ENCODE measurements around the gene TNIK. TPM values are rescaled to one million over a fixed set of nuclear protein-coding genes. Genes with fewer than 3 reads are reported as not detected.

Gene TNIK
- total RNA-seq, 4 donors from 2014 or later, result 1.5 to 20.3 (median 7.7) TPM

DNA sequence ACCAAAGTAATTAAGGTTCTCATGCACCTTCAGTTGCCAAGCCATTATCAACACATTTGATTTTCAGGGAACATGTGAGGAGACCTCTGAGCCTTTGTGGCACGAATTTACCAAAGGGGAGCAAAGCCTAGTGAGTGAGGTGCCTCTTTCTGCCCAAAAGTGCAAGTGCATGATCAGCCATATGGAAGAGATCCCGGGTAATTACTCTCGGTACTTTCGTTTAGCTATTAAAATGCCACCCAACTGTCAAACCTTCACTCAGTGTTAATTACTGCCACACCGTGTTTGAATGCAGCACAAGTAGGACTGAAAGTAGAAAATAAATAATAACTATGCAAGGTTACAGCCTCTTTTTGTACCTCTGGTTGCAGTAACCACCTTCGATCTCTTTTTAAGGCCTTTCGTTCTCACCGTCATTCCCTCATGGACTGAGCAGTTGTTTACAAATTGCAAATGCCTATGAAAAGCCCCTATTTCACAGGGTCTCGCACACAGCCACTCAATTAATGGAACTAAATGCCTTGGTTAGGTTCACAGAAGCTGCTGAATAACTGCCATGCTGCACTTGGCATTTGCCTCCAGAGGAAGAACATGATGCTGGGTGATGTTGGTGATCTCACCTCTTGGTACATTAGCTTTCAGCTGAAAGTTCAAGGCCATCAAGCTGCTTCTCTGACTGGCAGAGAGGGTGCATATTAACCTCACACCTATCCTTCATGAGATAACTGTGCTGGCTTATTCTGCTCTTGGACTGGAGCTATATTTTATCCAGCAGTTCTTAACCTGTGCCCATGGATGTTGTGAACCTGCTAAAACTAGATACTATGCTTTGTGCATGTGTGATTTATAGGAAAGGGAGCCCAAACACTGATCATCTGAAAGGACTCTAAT lies 69.9 kb downstream of the TNIK start:
- H3K36me3 ChIP-seq, result no peaks in the 10 kb centered on the region
- H3K9me3 ChIP-seq, result no peaks in the 10 kb centered on the region
- no peak overlapping the region for H3K4me3 ChIP-seq
- no peaks in the 10 kb centered on the region for H3K4me1 ChIP-seq
- no peak overlapping the region for H3K27ac ChIP-seq
- TF ChIP-seq, protein P1, sequence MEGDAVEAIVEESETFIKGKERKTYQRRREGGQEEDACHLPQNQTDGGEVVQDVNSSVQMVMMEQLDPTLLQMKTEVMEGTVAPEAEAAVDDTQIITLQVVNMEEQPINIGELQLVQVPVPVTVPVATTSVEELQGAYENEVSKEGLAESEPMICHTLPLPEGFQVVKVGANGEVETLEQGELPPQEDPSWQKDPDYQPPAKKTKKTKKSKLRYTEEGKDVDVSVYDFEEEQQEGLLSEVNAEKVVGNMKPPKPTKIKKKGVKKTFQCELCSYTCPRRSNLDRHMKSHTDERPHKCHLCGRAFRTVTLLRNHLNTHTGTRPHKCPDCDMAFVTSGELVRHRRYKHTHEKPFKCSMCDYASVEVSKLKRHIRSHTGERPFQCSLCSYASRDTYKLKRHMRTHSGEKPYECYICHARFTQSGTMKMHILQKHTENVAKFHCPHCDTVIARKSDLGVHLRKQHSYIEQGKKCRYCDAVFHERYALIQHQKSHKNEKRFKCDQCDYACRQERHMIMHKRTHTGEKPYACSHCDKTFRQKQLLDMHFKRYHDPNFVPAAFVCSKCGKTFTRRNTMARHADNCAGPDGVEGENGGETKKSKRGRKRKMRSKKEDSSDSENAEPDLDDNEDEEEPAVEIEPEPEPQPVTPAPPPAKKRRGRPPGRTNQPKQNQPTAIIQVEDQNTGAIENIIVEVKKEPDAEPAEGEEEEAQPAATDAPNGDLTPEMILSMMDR (IDR thresholded peaks at IDR 0.05), result no peak
- TF ChIP-seq POLR2A (IDR thresholded peaks at IDR 0.05), result no peak
- intact Hi-C loops (cut with DNase I; ENCODE audit: low total_unique reads), result no loop called here
- no peak for DNase-seq
- no peaks in the 10 kb centered on the region for H3K27me3 ChIP-seq

DNA sequence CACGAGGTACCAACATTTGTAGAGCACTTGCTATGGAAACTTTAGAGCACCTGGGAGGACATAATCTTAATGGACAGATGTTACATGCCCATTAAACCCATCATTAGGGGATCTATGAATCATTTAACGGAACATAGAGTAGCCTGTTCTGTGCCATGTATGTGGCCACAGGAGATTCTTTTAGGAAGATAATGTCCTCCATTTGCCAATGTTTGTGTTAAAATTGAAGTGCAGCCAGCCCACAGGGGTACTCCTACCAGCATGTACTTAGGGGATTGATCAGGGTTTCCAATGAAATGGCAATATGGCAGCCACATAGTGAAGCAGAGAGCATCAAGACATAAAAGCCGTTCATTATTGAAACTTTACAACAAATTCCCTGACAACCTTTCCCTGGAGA lies 70.7 kb downstream of the TNIK start:
- no peak for TF ChIP-seq POLR2A (IDR thresholded peaks at IDR 0.05)
- TF ChIP-seq, protein P1 (IDR thresholded peaks at IDR 0.05), result no peak
- H3K27me3 ChIP-seq, result no peaks in the 10 kb centered on the region
- no peaks in the 10 kb centered on the region for H3K36me3 ChIP-seq
- H3K4me3 ChIP-seq, result no peak overlapping the region
- H3K4me1 ChIP-seq, result no peaks in the 10 kb centered on the region
- H3K9me3 ChIP-seq, result no peaks in the 10 kb centered on the region
- intact Hi-C loops (cut with DNase I; ENCODE audit: low total_unique reads), result no loop called here
- no peak overlapping the region for H3K27ac ChIP-seq
- DNase-seq, result no peak

DNA sequence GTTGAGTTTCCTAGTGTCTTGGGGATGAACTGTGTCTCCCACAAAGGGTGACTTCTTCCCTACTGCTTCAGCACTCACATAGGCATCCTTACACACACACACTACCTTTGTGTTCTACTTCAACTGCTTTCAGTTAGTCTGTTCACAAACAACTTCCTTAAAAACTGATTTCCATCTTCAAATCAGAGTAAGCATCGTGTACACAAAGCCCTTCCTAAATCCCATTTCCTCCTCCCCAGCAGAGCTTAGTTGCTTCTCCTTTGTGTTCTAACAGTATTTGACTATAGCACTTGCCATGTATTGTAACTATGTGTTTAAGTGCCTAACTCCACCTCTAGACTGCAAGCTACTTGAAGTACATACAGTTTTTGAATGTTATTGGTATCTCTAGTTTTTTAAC lies 71.7 kb downstream of the TNIK start:
- no peaks in the 10 kb centered on the region for H3K36me3 ChIP-seq
- intact Hi-C loops (cut with DNase I; ENCODE audit: low total_unique reads), result no loop called here
- DNase-seq, result no peak
- no peak overlapping the region for H3K4me3 ChIP-seq
- no peaks in the 10 kb centered on the region for H3K27me3 ChIP-seq
- H3K9me3 ChIP-seq, result no peaks in the 10 kb centered on the region
- H3K27ac ChIP-seq, result no peak overlapping the region
- TF ChIP-seq, protein P1 (IDR thresholded peaks at IDR 0.05), result no peak
- TF ChIP-seq POLR2A (IDR thresholded peaks at IDR 0.05), result no peak
- no peaks in the 10 kb centered on the region for H3K4me1 ChIP-seq

DNA sequence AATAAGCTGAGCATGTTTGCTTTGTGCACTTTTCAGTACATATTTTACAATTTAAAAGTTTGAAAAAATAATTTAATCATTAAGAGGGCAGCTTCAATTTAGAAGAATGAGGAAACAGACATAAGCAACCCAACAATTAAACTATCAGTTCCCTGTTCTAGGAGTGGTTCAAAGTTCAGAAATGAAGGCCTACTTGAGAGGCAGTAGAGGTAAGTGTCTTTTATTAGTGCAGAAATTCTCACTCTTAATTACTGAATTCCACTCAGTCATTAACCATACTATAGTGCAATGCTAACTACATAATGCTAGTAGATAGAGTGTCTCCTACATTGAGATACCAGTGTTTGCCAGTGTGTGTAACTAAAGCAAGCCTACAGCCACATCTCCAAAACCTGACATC lies 73.1 kb downstream of the TNIK start:
- Histone ChIP-seq H3K9me3 (no peaks in the 10 kb centered on the region), H3K27me3 (no peaks in the 10 kb centered on the region), H3K4me1 (no peaks in the 10 kb centered on the region), H3K4me3 (no peak overlapping the region), H3K27ac (no peak overlapping the region), H3K36me3 (no peaks in the 10 kb centered on the region)
- no peak for DNase-seq
- no peak for TF ChIP-seq POLR2A (IDR thresholded peaks at IDR 0.05)
- TF ChIP-seq, protein P1 (IDR thresholded peaks at IDR 0.05), result no peak
- intact Hi-C loops (cut with DNase I; ENCODE audit: low total_unique reads), result no loop called here

DNA sequence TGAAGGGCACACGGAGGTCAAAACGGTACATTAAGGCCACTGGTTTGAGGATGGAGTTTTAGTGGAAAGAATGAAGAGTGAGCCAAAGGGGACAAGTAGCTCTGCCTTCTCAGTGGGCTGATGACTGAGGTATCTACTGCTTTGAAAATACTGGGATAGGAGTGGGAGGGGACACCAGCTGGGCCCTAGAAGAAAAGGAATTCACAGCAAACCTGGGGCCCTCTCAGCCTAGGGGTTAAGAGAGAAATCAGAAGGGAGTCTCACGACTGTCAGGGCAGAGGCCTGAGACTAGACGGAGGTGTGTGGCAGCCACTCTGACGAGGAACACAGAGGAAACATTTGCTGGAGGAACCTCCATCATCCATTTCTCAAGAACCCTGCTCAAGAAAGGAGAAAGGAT lies 75.1 kb downstream of the TNIK start:
- TF ChIP-seq, protein P1 (IDR thresholded peaks at IDR 0.05), result no peak
- TF ChIP-seq POLR2A (IDR thresholded peaks at IDR 0.05), result no peak
- no peaks in the 10 kb centered on the region for H3K9me3 ChIP-seq
- H3K4me3 ChIP-seq, result no peak overlapping the region
- intact Hi-C loops (cut with DNase I; ENCODE audit: low total_unique reads), result no loop called here
- no peaks in the 10 kb centered on the region for H3K4me1 ChIP-seq
- no peak overlapping the region for H3K27ac ChIP-seq
- no peak for DNase-seq
- no peaks in the 10 kb centered on the region for H3K36me3 ChIP-seq
- no peaks in the 10 kb centered on the region for H3K27me3 ChIP-seq

Measured in uterus (tissue), 4 donors.